Measurements from ENCODE around the gene MMS22L.
"Not testable (repeated sequence)": the region's sequence is repeated elsewhere in the genome, so short reads cannot be mapped to it uniquely, and the experiment has no call there.

The MMS22L gene

DNA sequence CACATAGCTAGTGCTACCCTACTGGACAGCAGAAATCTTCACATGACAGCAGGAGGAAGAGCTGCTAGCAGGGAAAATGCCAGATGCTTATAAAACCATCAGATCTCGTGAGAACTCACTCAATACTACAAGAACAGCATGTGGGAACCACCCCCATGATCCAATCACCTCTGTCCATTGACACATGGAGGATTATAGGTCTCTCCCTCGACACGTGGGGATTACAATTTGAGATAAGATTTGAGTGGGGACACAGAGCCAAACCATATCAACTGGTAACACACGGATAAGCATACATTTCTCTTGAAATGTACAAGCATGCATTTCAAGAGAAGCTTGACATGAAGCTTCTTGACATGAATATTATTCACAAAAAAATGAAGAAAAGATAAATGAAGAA lies 64.1 kb downstream of the MMS22L start:
- no peak for DNase-seq

- DNase-seq, result no peak
Measured at GRCh38 chr6:97215157-97215769, 67.8 kb downstream of the MMS22L start.

DNA sequence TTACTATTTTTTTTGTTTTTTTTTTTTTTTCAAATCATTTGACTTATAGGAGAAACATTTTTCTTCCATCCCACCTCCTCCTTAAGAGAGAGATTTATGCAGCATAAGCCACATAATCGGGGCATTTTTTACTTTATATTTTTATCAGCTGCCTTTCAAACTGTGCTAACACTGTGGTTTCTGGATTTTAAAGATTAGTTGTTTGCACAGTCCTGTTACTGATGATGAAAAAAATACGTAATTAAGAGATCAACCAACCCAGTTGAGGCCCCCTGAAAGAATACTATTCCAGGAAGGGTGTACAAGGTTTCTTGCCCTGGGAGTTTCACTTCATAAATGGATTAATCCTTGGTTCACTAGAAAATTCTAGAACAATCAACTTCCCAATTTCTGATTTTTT lies 68.3 kb downstream of the MMS22L start:
- DNase-seq, result no peak

- no peak for DNase-seq
Measured at GRCh38 chr6:97207383-97207782, 75.6 kb downstream of the MMS22L start.

- DNase-seq, result no peak
Measured at GRCh38 chr6:97205966-97206365, 77.0 kb downstream of the MMS22L start.

- DNase-seq, result no peak
Measured at GRCh38 chr6:97203343-97203742, 79.7 kb downstream of the MMS22L start.

DNA sequence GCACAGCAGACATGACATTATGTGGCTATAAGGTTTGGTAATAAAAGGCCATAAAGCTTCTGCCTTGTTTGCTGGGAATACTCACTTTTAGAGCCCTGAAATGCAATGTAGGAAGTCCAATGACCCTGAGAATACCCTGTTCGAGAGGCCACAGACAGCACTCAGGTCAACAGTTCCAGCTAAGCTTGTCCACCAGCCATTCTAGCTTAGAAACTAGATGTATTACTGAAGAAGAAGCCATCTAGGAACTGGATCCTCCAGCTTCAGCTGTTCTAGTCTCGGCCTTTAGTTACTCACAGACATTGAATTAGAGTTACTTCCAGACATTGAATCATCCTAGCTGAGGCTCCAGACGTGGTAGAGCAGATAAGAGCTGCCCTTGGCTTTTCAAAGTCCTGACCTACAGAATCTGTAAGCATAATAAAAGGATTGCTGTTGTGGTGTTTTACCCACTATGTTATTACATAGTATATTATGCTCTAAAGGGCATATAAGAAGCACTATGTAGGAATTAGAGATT lies 84.9 kb downstream of the MMS22L start:
- DNase-seq, result no peak

- no peak for DNase-seq
Measured at GRCh38 chr6:97195117-97195516, 87.9 kb downstream of the MMS22L start.

GRCh38 chr6:97189767-97190166 lies 93.2 kb downstream of the MMS22L start:
- DNase-seq, result no peak

DNA sequence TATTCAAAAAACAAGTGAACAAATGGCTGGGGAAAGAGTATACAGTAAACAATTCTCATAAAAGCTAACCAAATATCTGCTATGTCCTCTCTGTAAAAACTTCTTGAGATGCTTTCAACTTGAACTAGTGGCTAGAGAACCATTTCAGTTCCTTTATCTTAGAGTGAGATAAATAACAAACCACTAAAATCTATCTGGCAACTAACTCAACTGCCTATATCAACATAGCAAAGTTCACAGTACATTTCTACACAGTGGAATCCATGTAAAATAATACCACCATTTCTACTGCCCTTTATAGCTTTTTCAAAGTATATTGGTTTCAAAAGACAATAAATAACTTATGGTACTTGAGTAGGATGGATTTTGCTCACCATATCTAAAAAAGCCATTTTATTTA lies 95.1 kb downstream of the MMS22L start:
- no peak for DNase-seq

DNA sequence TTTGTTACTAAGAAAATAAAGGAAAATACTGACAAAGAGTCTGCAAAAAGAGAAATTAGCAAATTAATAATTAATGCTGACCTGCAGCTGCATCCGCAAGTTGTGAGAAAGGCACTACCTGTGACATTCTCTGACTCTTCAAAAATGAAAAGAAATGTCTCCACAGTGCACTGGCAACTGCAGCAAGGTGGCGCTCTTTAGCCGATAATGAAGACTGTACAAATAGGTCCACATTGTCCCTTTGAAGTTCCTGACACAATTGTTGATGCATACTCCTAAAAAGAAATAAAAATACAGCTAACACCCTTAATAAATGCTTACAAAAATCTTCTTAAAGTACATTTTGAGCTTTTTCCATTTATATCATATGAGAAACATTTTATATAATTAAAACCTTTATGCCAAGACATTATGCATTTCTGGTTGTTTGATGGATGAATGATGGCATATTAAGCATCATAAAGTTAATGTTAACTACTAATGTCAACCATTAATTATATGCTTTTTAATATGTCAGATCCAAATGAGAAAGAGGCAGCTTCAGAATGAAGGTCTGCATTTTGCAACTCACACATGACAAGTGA lies 96.5 kb downstream of the MMS22L start:
- peak; percentile 47 for DNase-seq

GRCh38 chr6:97177905-97178304 lies 105.1 kb downstream of the MMS22L start:
- DNase-seq, result no peak

- no peak for DNase-seq
Measured at GRCh38 chr6:97176468-97176867, 106.5 kb downstream of the MMS22L start.

DNA sequence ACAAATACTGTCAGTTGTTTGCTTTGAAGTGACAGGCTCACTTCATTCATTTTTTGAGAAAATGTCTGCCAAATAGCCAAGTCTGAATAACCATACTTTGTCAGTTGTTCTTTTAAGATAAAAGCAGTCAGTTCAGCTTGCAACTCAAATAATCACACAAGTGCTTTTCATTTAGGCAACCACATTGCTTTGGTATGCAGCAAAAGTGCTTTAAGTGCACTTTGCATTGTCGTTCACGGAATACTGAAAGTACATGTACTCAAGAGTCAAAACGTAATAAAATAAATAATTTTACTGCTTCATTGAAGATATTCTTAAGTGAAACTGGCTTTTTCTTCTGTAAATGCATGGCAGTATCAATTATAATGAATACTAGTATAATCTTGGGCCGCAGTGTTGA lies 107.2 kb downstream of the MMS22L start:
- no peak for DNase-seq

DNA sequence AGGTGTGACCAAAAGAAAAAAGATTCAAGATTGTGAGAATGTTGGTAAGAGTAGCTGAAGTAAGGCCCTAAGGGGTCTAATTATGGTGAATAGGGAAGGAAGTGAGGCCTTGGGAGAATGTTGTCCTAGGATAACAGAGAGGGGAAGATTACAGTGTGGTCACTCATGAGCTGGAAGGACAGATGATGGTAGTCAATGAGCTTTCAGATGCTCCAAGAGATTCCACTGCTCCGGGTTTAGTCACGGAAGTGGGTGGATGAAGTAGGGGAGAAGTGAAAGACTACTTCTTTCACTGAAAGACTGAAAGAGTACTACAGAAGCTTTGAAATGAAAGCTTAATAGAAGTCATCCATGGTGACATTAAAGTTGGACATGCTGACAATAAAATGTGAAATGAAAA lies 108.5 kb downstream of the MMS22L start:
- DNase-seq, result no peak

- DNase-seq, result no peak
Measured at GRCh38 chr6:97160280-97160679, 122.7 kb downstream of the MMS22L start.

GRCh38 chr6:97155447-97155846 lies 127.6 kb downstream of the MMS22L start:
- not testable (repeated sequence) for DNase-seq

GRCh38 chr6:97154015-97154414 lies 129.0 kb downstream of the MMS22L start:
- no peak for DNase-seq

DNA sequence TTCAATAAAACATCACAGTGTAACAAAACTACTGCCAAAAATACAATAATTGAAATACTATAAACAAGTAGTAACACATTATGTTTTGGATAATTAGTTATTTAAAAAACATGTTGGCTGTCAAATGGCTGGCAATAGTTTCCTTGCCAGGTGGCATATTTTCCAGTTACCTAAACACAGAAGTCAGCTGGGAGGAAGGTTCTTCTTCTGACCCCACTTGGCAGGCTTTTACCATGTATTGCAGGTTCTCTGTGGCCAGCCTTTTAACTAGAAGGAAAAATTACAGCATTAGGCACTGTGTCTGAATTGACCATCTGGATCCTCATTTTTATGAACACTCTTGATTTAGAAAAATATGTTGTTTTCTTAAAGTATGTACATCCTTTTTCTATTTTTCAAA lies 131.4 kb downstream of the MMS22L start:
- no peak for DNase-seq

DNA sequence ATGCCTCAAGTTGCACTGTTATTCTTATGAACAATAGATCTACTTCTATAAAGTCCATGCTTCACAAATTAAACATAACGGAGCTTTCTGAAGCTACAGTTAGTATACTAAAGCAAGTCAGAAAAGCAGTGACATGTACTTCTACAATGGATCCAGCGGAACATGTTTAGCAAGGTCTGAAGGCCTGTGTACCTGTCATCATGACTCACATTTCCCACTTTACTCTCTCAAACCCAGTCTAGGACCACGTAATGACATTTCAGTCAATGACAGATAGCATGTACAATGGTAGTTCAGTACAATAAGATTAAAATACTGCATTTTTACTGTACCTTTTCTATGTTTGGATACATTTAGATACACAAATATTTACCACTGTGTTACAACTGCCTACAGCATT lies 132.1 kb downstream of the MMS22L start:
- DNase-seq, result no peak

- DNase-seq, result no peak
Measured at GRCh38 chr6:97147421-97147820, 135.6 kb downstream of the MMS22L start.

GRCh38 chr6:97145691-97146090 lies 137.3 kb downstream of the MMS22L start:
- DNase-seq, result no peak

- no peak for DNase-seq
Measured at GRCh38 chr6:97141756-97142155, 141.3 kb downstream of the MMS22L start.

GRCh38 chr6:97138581-97138980 lies 144.4 kb downstream of the MMS22L start:
- no peak for DNase-seq
